Smooth muscle cell (in vitro differentiated cells): ENCODE measurements around the gene ALKBH7. TPM values are rescaled to one million over a fixed set of nuclear protein-coding genes. Genes with fewer than 3 reads are reported as not detected.

Source experiments
- DNase-seq: peaks from one replicate; lab custom pipeline; 2025; ENCODE audit not compliant: unreplicated experiment; lab: John Stamatoyannopoulos, UW
- H2AFZ ChIP-seq: fragments of 200-600 bp; sonication (generic); 2 replicates; pipeline ENCODE4 v1.6.0; 2016; ENCODE audit warnings: antibody characterized with exemption, low read depth, mild to moderate bottlenecking
- H3F3A ChIP-seq: fragments of 200-600 bp; sonication (generic); 2 replicates; pipeline ENCODE4 v1.6.0; 2017; ENCODE audit warnings: antibody characterized with exemption, low read depth
- H3K27ac ChIP-seq: fragments of 200-600 bp; sonication (generic); 2 replicates; pipeline ENCODE4 v1.5.1; 2016; ENCODE audit warnings: low read depth, mild to moderate bottlenecking
- H3K27me3 ChIP-seq: fragments of 200-600 bp; sonication (generic); 2 replicates; pipeline ENCODE4 v1.6.1; 2016; ENCODE audit warnings: low read depth, mild to moderate bottlenecking
- H3K36me3 ChIP-seq: fragments of 200-600 bp; sonication (generic); 2 replicates; pipeline ENCODE4 v1.5.1; 2016; ENCODE audit warnings: low read depth
- H3K4me1 ChIP-seq: fragments of 200-600 bp; sonication (generic); 2 replicates; pipeline ENCODE4 v1.5.1; 2016; ENCODE audit warnings: low read depth
- H3K4me2 ChIP-seq: fragments of 200-600 bp; sonication (generic); 2 replicates; pipeline ENCODE4 v1.6.0; 2016; ENCODE audit warnings: mild to moderate bottlenecking
- H3K4me3 ChIP-seq: fragments of 200-600 bp; sonication (generic); 2 replicates; pipeline ENCODE4 v1.5.1; 2016; ENCODE audit warnings: mild to moderate bottlenecking
- H3K79me2 ChIP-seq: fragments of 200-600 bp; sonication (generic); 2 replicates; pipeline ENCODE4 v1.6.0; 2016; ENCODE audit warnings: low read depth, mild to moderate bottlenecking
- H3K9ac ChIP-seq: fragments of 200-600 bp; sonication (generic); 2 replicates; pipeline ENCODE4 v1.6.0; 2016; ENCODE audit warnings: low read depth
- H3K9me3 ChIP-seq: fragments of 200-600 bp; sonication (generic); replicated peaks from 2 replicates; pipeline ENCODE4 v1.5.1; 2016; ENCODE audit warnings: low read depth
- H4K20me1 ChIP-seq: fragments of 200-600 bp; sonication (generic); 2 replicates; pipeline ENCODE4 v1.6.0; 2016; ENCODE audit warnings: low read depth
- WGBS: methylation state at CpG from one replicate; pipeline ENCODE4 v1.1.7; 2016; ENCODE audit warnings: low lambda C conversion rate; 5-methylcytosine and 5-hydroxymethylcytosine counted together
- polyA plus RNA-seq: library from polyadenylated mRNA; unstranded; fragments of >200 nt; fragmentation: Nextera tagmentation; extraction: Ambion mirVana; gene quantifications from 2 replicates; pipeline ENCODE4 v1.2.1, GENCODE V29; 2016
- total RNA-seq: library from RNA; depleted of rRNA; stranded (reverse); fragments of >200 nt; gene quantifications from 2 replicates; pipeline ENCODE4 v1.2.3, GENCODE V29; 2014
- TF ChIP-seq, protein P1 (sequence below): fragments of 200-600 bp; sonication (generic); IDR thresholded peaks from 2 replicates; pipeline ENCODE4 v1.5.1; 2017; ENCODE audit warnings: borderline replicate concordance, mild to moderate bottlenecking, antibody characterized with exemption; ENCODE audit not compliant: insufficient read depth, poor library complexity, severe bottlenecking

Gene ALKBH7
- total and polyA plus RNA-seq, 2 experiments from 2014 or later: 34.4 to 103 TPM

DNA sequence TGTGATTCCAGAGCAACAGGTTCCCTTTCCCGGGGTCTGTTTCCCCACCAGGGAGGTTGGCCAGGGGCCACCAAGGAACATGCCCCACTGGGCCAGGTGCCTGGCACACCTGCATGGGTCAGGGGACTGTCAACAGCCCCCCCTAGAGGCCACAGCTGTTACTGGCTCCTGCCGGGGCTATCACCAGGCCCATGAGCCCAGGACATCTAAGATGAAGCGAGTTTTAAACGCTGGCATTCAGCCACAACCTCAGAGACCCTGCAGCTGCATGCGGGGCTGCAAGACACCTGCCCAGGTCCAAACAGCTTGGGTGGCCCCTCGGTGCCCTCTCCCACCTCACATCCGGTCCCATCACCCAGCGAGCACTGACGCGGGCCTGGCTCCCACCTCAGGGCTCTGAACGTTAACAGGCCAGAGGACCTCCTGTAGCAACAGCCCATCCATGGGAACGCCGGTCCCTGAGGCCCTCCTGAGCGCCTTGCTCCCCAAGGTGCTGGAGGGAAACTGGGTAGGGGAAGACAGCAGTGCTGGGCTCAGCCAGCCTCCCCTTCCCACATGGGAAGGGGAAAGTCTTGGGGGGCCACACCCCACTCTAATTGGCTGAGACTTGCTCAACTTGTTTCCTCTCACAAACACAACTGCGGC lies 40.0 kb downstream of the ALKBH7 start:
- H3K9me3 ChIP-seq: no peaks in the 10 kb centered on the region
- H2AFZ ChIP-seq: no peak overlapping the region
- H4K20me1 ChIP-seq: peaks cover 6% of the 10 kb centered on the region
- H3K79me2 ChIP-seq: no peaks in the 10 kb centered on the region
- TF ChIP-seq, protein P1, sequence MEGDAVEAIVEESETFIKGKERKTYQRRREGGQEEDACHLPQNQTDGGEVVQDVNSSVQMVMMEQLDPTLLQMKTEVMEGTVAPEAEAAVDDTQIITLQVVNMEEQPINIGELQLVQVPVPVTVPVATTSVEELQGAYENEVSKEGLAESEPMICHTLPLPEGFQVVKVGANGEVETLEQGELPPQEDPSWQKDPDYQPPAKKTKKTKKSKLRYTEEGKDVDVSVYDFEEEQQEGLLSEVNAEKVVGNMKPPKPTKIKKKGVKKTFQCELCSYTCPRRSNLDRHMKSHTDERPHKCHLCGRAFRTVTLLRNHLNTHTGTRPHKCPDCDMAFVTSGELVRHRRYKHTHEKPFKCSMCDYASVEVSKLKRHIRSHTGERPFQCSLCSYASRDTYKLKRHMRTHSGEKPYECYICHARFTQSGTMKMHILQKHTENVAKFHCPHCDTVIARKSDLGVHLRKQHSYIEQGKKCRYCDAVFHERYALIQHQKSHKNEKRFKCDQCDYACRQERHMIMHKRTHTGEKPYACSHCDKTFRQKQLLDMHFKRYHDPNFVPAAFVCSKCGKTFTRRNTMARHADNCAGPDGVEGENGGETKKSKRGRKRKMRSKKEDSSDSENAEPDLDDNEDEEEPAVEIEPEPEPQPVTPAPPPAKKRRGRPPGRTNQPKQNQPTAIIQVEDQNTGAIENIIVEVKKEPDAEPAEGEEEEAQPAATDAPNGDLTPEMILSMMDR: peak; percentile 42
- 79% methylated on average over 15 of the region's 15 CpGs for WGBS
- H3K27me3 ChIP-seq: no peaks in the 10 kb centered on the region
- no peak overlapping the region for H3K27ac ChIP-seq
- no peak for DNase-seq
- no peaks in the 10 kb centered on the region for H3F3A ChIP-seq
- H3K9ac ChIP-seq: no peak overlapping the region
- no peaks in the 10 kb centered on the region for H3K4me1 ChIP-seq
- no peak overlapping the region for H3K4me2 ChIP-seq
- H3K4me3 ChIP-seq: no peak overlapping the region
- H3K36me3 ChIP-seq: no peaks in the 10 kb centered on the region

GRCh38 chr19:6413291-6413690 lies 40.7 kb downstream of the ALKBH7 start:
- H3K4me2 ChIP-seq: no peak overlapping the region
- H3K36me3 ChIP-seq: no peaks in the 10 kb centered on the region
- no peaks in the 10 kb centered on the region for H3K9me3 ChIP-seq
- H3F3A ChIP-seq: no peaks in the 10 kb centered on the region
- no peak overlapping the region for H3K4me3 ChIP-seq
- WGBS: 95% methylated on average over 10 of the region's 10 CpGs
- no peaks in the 10 kb centered on the region for H3K79me2 ChIP-seq
- DNase-seq: no peak
- TF ChIP-seq, protein P1: no peak
- peaks cover 13% of the 10 kb centered on the region for H4K20me1 ChIP-seq
- H2AFZ ChIP-seq: no peak overlapping the region
- no peaks in the 10 kb centered on the region for H3K4me1 ChIP-seq
- no peaks in the 10 kb centered on the region for H3K27me3 ChIP-seq
- no peak overlapping the region for H3K9ac ChIP-seq
- H3K27ac ChIP-seq: no peak overlapping the region

- TF ChIP-seq, protein P1: no peak
- Histone ChIP-seq H3K36me3 (no peaks in the 10 kb centered on the region), H3K4me1 (no peaks in the 10 kb centered on the region), H3K4me2 (no peak overlapping the region), H3K9me3 (no peaks in the 10 kb centered on the region), H4K20me1 (peaks cover 20% of the 10 kb centered on the region), H3K27ac (no peak overlapping the region), H2AFZ (no peak overlapping the region), H3K79me2 (no peaks in the 10 kb centered on the region), H3K9ac (no peak overlapping the region), H3F3A (no peaks in the 10 kb centered on the region), H3K4me3 (no peak overlapping the region), H3K27me3 (no peaks in the 10 kb centered on the region)
- no peak for DNase-seq
- 89% methylated on average over 37 of the region's 42 CpGs for WGBS
Observed at GRCh38 chr19:6413721-6414643, 41.4 kb downstream of the ALKBH7 start.
